Keratinocyte (primary cell): ENCODE results near the gene DCUN1D4. TPM values are rescaled to one million over a fixed set of nuclear protein-coding genes. Genes with fewer than 3 reads are reported as not detected.

Experiments
- DNase-seq: peaks from one replicate; pipeline ENCODE4 v3.0.0-alpha.2; 2011; ENCODE audit warnings: low read depth, missing footprints, low spot score
- FAIRE-seq: peaks from 2 replicates; lab custom pipeline; 2011; peaks lifted over from hg19 to GRCh38; lab: Jason Lieb, UNC
- H2AFZ ChIP-seq: 2 replicates; pipeline ENCODE4 v1.6.0; 2012; ENCODE audit warnings: low read length, control low read depth, inconsistent platforms; ENCODE audit not compliant: control insufficient read depth
- H3K27ac ChIP-seq: 2 replicates; pipeline ENCODE4 v1.5.1; 2011; ENCODE audit warnings: low read length; ENCODE audit not compliant: control insufficient read depth, insufficient read depth
- H3K27me3 ChIP-seq: 3 replicates; pipeline ENCODE4 v1.6.0; 2011; ENCODE audit warnings: low read length; ENCODE audit not compliant: control insufficient read depth, insufficient read depth; ENCODE audit errors: extremely low read depth
- H3K36me3 ChIP-seq, 2 experiments: 2 replicates in 1 of 2; 3 replicates in 1 of 2; pipeline ENCODE4 v1.5.1; 2011; ENCODE audit warnings: low read length in 2 of 2, mild to moderate bottlenecking in 1 of 2; ENCODE audit not compliant: control insufficient read depth in 2 of 2, insufficient read depth in 2 of 2; ENCODE audit errors: extremely low read depth in 1 of 2
- H3K4me1 ChIP-seq: 3 replicates; pipeline ENCODE4 v1.5.1; 2011; ENCODE audit warnings: low read length; ENCODE audit not compliant: control insufficient read depth, insufficient read depth; ENCODE audit errors: extremely low read depth
- H3K4me2 ChIP-seq: 3 replicates; pipeline ENCODE4 v1.6.0; 2011; ENCODE audit warnings: low read depth, low read length; ENCODE audit not compliant: control insufficient read depth, insufficient read depth; ENCODE audit errors: extremely low read depth
- H3K4me3 ChIP-seq, 3 experiments: fragments of 200-600 bp in 1 of 3; sonication (generic) in 1 of 3; 2 replicates in 2 of 3; 3 replicates in 1 of 3; pipeline ENCODE4 v1.5.1; 2011 to 2016; ENCODE audit warnings: low read length in 3 of 3, mild to moderate bottlenecking in 3 of 3, control low read depth in 2 of 3, inconsistent platforms in 1 of 3, low read depth in 1 of 3, mixed read lengths in 1 of 3, mixed run types in 1 of 3, moderate library complexity in 1 of 3; ENCODE audit not compliant: control insufficient read depth in 2 of 3, insufficient read depth in 2 of 3; ENCODE audit errors: extremely low read depth in 1 of 3
- H3K79me2 ChIP-seq: 2 replicates; pipeline ENCODE4 v1.6.0; 2012; ENCODE audit warnings: low read length; ENCODE audit not compliant: control insufficient read depth, insufficient read depth
- H3K9ac ChIP-seq: 3 replicates; pipeline ENCODE4 v1.6.0; 2011; ENCODE audit warnings: low read length; ENCODE audit not compliant: control insufficient read depth, insufficient read depth; ENCODE audit errors: extremely low read depth
- H3K9me1 ChIP-seq: 3 replicates; pipeline ENCODE4 v1.6.0; 2011; ENCODE audit warnings: low read length; ENCODE audit not compliant: control insufficient read depth, insufficient read depth; ENCODE audit errors: extremely low read depth
- H3K9me3 ChIP-seq: 2 replicates; pipeline ENCODE4 v1.5.1; 2012; ENCODE audit warnings: low read depth, low read length; ENCODE audit not compliant: control insufficient read depth
- H4K20me1 ChIP-seq: 3 replicates; pipeline ENCODE4 v1.6.0; 2011; ENCODE audit warnings: low read length; ENCODE audit not compliant: control insufficient read depth, insufficient read depth; ENCODE audit errors: extremely low read depth
- CTCF ChIP-seq, 3 experiments: IDR thresholded peaks in 1 of 3; conservative IDR thresholded peaks in 1 of 3; optimal IDR thresholded peaks in 1 of 3; 2 replicates in 2 of 3; 3 replicates in 1 of 3; pipeline versions ENCODE3 to v1.5.1; 2011; ENCODE audit warnings: low read length in 3 of 3, mild to moderate bottlenecking in 3 of 3, moderate library complexity in 2 of 3, control low read depth in 1 of 3, inconsistent platforms in 1 of 3; ENCODE audit not compliant: insufficient read depth in 2 of 3; ENCODE audit errors: extremely low read depth in 1 of 3
- EZH2 ChIP-seq: IDR thresholded peaks from one replicate; pipeline ENCODE4 v1.6.1; 2012; ENCODE audit warnings: inconsistent platforms, mild to moderate bottlenecking, low read length, moderate library complexity
- dilution Hi-C: fragments of 300-500 bp; cut with MboI; formaldehyde crosslinking; loops from one replicate; pipeline ENCODE4 v1.7.0; 2020; ENCODE audit warnings: low sequenced_read_pairs; ENCODE audit not compliant: extremely low pct_ligation_motif_present
- polyA plus RNA-seq, 5 experiments: library from polyadenylated mRNA; depleted of rRNA in 3 of 5; stranded (reverse) in 3 of 5; stranded (forward) in 1 of 5; unstranded in 1 of 5; fragments of >200 nt; gene quantifications; 1 replicate in 1 of 5; 2 replicates in 3 of 5; 3 replicates in 1 of 5; pipeline versions ENCODE4 v1.2.1 to v1.2.3, GENCODE V29; 2011 to 2012; ENCODE audit warnings: missing spikeins in 2 of 5, low read depth in 1 of 5, low replicate concordance in 1 of 5

The DCUN1D4 gene
- polyA plus RNA-seq, 1 donor (not counting 4 experiments of a cell fraction or from before 2014, with no cell fraction given) = 59.9 TPM

- Histone ChIP-seq H3K9ac (no peak overlapping the region), H4K20me1 (no peaks in the 10 kb centered on the region), H3K79me2 (no peaks in the 10 kb centered on the region), H3K36me3 (peaks cover 15 to 21% of the 10 kb centered on the region in 2 experiments), H3K27me3 (no peaks in the 10 kb centered on the region), H3K9me3 (no peaks in the 10 kb centered on the region), H3K4me1 (no peaks in the 10 kb centered on the region), H2AFZ (no peak overlapping the region), H3K4me2 (no peak overlapping the region), H3K4me3 (no peak overlapping the region), H3K27ac (no peak overlapping the region), H3K9me1 (no peaks in the 10 kb centered on the region)
- TF ChIP-seq EZH2 (no peak), CTCF (optimal IDR thresholded peaks at IDR 0.05 in 1 of 3, IDR thresholded peaks at IDR 0.05 in 1 of 3, conservative IDR thresholded peaks at IDR 0.05 in 1 of 3; ENCODE audit: extremely low read depth in 1 of 3, insufficient read depth in 2 of 3, low read length in 3 of 3) (no peak)
- FAIRE-seq = no peak
- no peak for DNase-seq
- dilution Hi-C loops = no loop called here
Observed at GRCh38 chr4:51901363-51901762, 58.4 kb downstream of the DCUN1D4 start.

DNA sequence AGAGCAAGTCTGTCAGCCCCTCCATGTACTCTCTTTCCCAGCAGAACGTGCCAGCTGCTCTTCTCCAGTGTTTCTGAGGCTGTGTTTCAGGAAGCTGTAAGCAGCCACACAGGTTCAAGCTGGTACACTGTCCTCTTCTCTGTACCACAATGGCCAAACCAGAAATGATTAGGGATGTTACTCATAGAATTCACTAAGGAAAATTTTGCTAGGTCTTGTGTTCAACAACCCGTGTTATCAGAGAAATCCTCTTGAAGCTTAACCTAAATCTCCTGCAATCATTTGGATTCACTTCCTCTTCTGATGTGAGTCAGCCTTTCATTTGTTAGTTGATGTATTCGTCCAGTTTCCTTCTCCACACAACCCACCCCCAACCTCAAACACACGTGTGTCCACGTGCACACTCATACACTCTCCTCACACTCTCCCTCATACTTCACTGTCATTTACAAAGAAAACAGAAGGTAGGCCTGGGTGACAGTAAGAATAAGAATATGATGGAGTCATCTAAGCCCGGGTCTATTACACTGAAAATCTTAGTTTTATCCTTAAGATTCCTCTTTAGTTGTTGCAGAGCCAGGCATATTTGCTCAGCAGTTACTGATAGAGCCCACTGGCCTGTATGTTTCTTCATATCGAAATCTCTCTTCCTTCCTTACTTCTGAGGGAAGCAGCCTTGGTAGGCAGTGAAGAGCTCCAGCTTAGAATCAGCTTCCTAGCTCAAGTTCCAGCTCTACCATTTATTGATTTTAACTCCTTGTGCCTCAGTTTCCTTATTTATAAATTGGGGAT lies 63.4 kb downstream of the DCUN1D4 start:
- dilution Hi-C loops = no loop called here
- H4K20me1 ChIP-seq = no peaks in the 10 kb centered on the region
- peaks cover 7 to 23% of the 10 kb centered on the region in 2 experiments for H3K36me3 ChIP-seq
- H3K79me2 ChIP-seq = no peaks in the 10 kb centered on the region
- no peak overlapping the region for H3K9ac ChIP-seq
- TF ChIP-seq EZH2 = no peak
- no peak for TF ChIP-seq CTCF (optimal IDR thresholded peaks at IDR 0.05 in 1 of 3, IDR thresholded peaks at IDR 0.05 in 1 of 3, conservative IDR thresholded peaks at IDR 0.05 in 1 of 3; ENCODE audit: extremely low read depth in 1 of 3, insufficient read depth in 2 of 3, low read length in 3 of 3)
- no peaks in the 10 kb centered on the region for H3K9me1 ChIP-seq
- no peaks in the 10 kb centered on the region for H3K4me1 ChIP-seq
- FAIRE-seq = no peak
- no peak overlapping the region for H3K4me3 ChIP-seq
- H3K9me3 ChIP-seq = no peaks in the 10 kb centered on the region
- DNase-seq = no peak
- H3K27me3 ChIP-seq = no peaks in the 10 kb centered on the region
- H2AFZ ChIP-seq = no peak overlapping the region
- H3K4me2 ChIP-seq = no peak overlapping the region
- no peak overlapping the region for H3K27ac ChIP-seq
